ENCODE measurements around the gene POLR2B. TPM values are rescaled to one million over a fixed set of nuclear protein-coding genes. Genes with fewer than 3 reads are reported as not detected.
"Not testable (repeated sequence)": the region's sequence is repeated elsewhere in the genome, so short reads cannot be mapped to it uniquely, and the experiment has no call there.

Gene POLR2B
- total RNA-seq, 1 donor from 2014 or later = 66.9 TPM

- DNase-seq (ENCODE audit: low spot score) = no peak
Observed at GRCh38 chr4:57051095-57051494, 72.4 kb downstream of the POLR2B start.

- no peak for DNase-seq (ENCODE audit: low spot score)
Observed at GRCh38 chr4:57051524-57051923, 72.8 kb downstream of the POLR2B start.

- no peak for DNase-seq (ENCODE audit: low spot score)
Observed at GRCh38 chr4:57053508-57053907, 74.8 kb downstream of the POLR2B start.

- DNase-seq (ENCODE audit: low spot score) = no peak
Observed at GRCh38 chr4:57055886-57056285, 77.2 kb downstream of the POLR2B start.

GRCh38 chr4:57059890-57060716 lies 81.4 kb downstream of the POLR2B start:
- no peak for DNase-seq (ENCODE audit: low spot score)

GRCh38 chr4:57060717-57061067 lies 82.0 kb downstream of the POLR2B start:
- not testable (repeated sequence) for DNase-seq (ENCODE audit: low spot score)

- DNase-seq (ENCODE audit: low spot score) = no peak
Observed at GRCh38 chr4:57061395-57061794, 82.7 kb downstream of the POLR2B start.

GRCh38 chr4:57063518-57063917 lies 84.8 kb downstream of the POLR2B start:
- no peak for DNase-seq (ENCODE audit: low spot score)

- no peak for DNase-seq (ENCODE audit: low spot score)
Observed at GRCh38 chr4:57064120-57064519, 85.4 kb downstream of the POLR2B start.

- DNase-seq (ENCODE audit: low spot score) = no peak
Observed at GRCh38 chr4:57064811-57065711, 86.4 kb downstream of the POLR2B start.

- no peak for DNase-seq (ENCODE audit: low spot score)
Observed at GRCh38 chr4:57065730-57066482, 87.2 kb downstream of the POLR2B start.

GRCh38 chr4:57068237-57068981 lies 89.7 kb downstream of the POLR2B start:
- no peak for DNase-seq (ENCODE audit: low spot score)

- no peak for DNase-seq (ENCODE audit: low spot score)
Observed at GRCh38 chr4:57070461-57070860, 91.8 kb downstream of the POLR2B start.

GRCh38 chr4:57071326-57071725 lies 92.6 kb downstream of the POLR2B start:
- DNase-seq (ENCODE audit: low spot score) = no peak

- no peak for DNase-seq (ENCODE audit: low spot score)
Observed at GRCh38 chr4:57073559-57073958, 94.9 kb downstream of the POLR2B start.

- DNase-seq (ENCODE audit: low spot score) = no peak
Observed at GRCh38 chr4:57074744-57075143, 96.0 kb downstream of the POLR2B start.

GRCh38 chr4:57075367-57075766 lies 96.7 kb downstream of the POLR2B start:
- no peak for DNase-seq (ENCODE audit: low spot score)

GRCh38 chr4:57076646-57077045 lies 98.0 kb downstream of the POLR2B start:
- no peak for DNase-seq (ENCODE audit: low spot score)

GRCh38 chr4:57077550-57078343 lies 99.1 kb downstream of the POLR2B start:
- no peak for DNase-seq (ENCODE audit: low spot score)
